SK-N-SH treated with all-trans-retinoic acid at 6 μM for 48 hours (cell line): ENCODE data around the gene MUC22.
"Not testable (repeated sequence)": the region's sequence is repeated elsewhere in the genome, so short reads cannot be mapped to it uniquely, and the experiment has no call there.

Experiments
- ATAC-seq: fragments of 200-7000 bp; cut with Tn5 transposase; 3 replicates; pipeline ENCODE4 v1.9.1; 2020; ENCODE audit warnings: mild to moderate bottlenecking, moderate library complexity
- ARNTL ChIP-seq: fragments of 450-650 bp; formaldehyde crosslinking; IDR thresholded peaks from 2 replicates; pipeline ENCODE4 v1.5.0; 2020; ENCODE audit warnings: low read depth, mild to moderate bottlenecking, moderate library complexity, borderline replicate concordance
- BACH2 ChIP-seq: fragments of 250-450 bp; sonication (Bioruptor Pico); IDR thresholded peaks from 2 replicates; pipeline ENCODE4 v1.9.0; 2021; ENCODE audit warnings: mild to moderate bottlenecking, borderline replicate concordance
- CSDC2 ChIP-seq: fragments of 250-450 bp; sonication (Bioruptor Pico); IDR thresholded peaks from 2 replicates; pipeline ENCODE4 v1.5.0; 2020; ENCODE audit warnings: mild to moderate bottlenecking, moderate library complexity
- ESRRG ChIP-seq: fragments of 250-450 bp; sonication (Bioruptor Pico); IDR thresholded peaks from 2 replicates; pipeline ENCODE4 v1.6.1; 2021; ENCODE audit warnings: mild to moderate bottlenecking
- GLIS3 ChIP-seq: fragments of 250-450 bp; sonication (Bioruptor Pico); IDR thresholded peaks from 2 replicates; pipeline ENCODE4 v1.5.0; 2020; ENCODE audit warnings: mild to moderate bottlenecking, moderate library complexity
- ISL1 ChIP-seq: fragments of 250-450 bp; sonication (Bioruptor Pico); IDR thresholded peaks from 2 replicates; pipeline ENCODE4 v2.1.2; 2022; ENCODE audit warnings: mild to moderate bottlenecking, moderate library complexity
- OSR1 ChIP-seq: fragments of 250-450 bp; sonication (Bioruptor Pico); IDR thresholded peaks from 2 replicates; pipeline ENCODE4 v1.8.0; 2022; ENCODE audit warnings: moderate library complexity, mild to moderate bottlenecking, inconsistent platforms
- POU6F1 ChIP-seq: fragments of 250-450 bp; sonication (Bioruptor Pico); IDR thresholded peaks from 2 replicates; pipeline ENCODE4 v1.8.0; 2021; ENCODE audit warnings: low read depth, mild to moderate bottlenecking, moderate library complexity, borderline replicate concordance
- PPARA ChIP-seq: fragments of 250-450 bp; sonication (Bioruptor Pico); IDR thresholded peaks from 2 replicates; pipeline ENCODE4 v1.5.0; 2020; ENCODE audit warnings: mild to moderate bottlenecking, borderline replicate concordance
- RARB ChIP-seq: fragments of 250-450 bp; sonication (Bioruptor Pico); IDR thresholded peaks from 2 replicates; pipeline ENCODE4 v1.8.0; 2021; ENCODE audit warnings: mild to moderate bottlenecking, moderate library complexity
- TCF4 ChIP-seq: fragments of 250-450 bp; sonication (Bioruptor Pico); IDR thresholded peaks from 2 replicates; pipeline ENCODE4 v1.8.0; 2021; ENCODE audit warnings: mild to moderate bottlenecking, moderate library complexity, borderline replicate concordance
- TOX ChIP-seq: fragments of 250-450 bp; sonication (Bioruptor Pico); IDR thresholded peaks from 2 replicates; pipeline ENCODE4 v1.8.0; 2021; ENCODE audit warnings: mild to moderate bottlenecking, moderate library complexity, borderline replicate concordance
- ZC3H10 ChIP-seq: fragments of 250-450 bp; sonication (Bioruptor Pico); IDR thresholded peaks from 2 replicates; pipeline ENCODE4 v1.5.1; 2021; ENCODE audit warnings: mild to moderate bottlenecking, moderate library complexity
- ZFP3 ChIP-seq: fragments of 250-450 bp; sonication (Bioruptor Pico); IDR thresholded peaks from 2 replicates; pipeline ENCODE4 v1.5.0; 2020; ENCODE audit warnings: mild to moderate bottlenecking, moderate library complexity
- ZFP30 ChIP-seq: fragments of 450-650 bp; formaldehyde crosslinking; IDR thresholded peaks from 2 replicates; pipeline ENCODE4 v1.5.0; 2022; ENCODE audit warnings: mild to moderate bottlenecking, moderate library complexity
- ZNF565 ChIP-seq: fragments of 450-650 bp; formaldehyde crosslinking; conservative IDR thresholded peaks from 2 replicates; pipeline ENCODE4 v1.5.0; 2020; ENCODE audit warnings: low read depth, mild to moderate bottlenecking, moderate library complexity
- ZNF70 ChIP-seq: fragments of 450-650 bp; formaldehyde crosslinking; IDR thresholded peaks from 2 replicates; pipeline ENCODE4 v1.5.0; 2020; ENCODE audit warnings: mild to moderate bottlenecking, moderate library complexity
- ZNF8 ChIP-seq: fragments of 450-650 bp; formaldehyde crosslinking; IDR thresholded peaks from 2 replicates; pipeline ENCODE4 v1.5.0; 2020; ENCODE audit warnings: mild to moderate bottlenecking, moderate library complexity
- TF ChIP-seq, protein P1 (sequence below): fragments of 250-450 bp; sonication (Bioruptor Pico); IDR thresholded peaks from 2 replicates; pipeline ENCODE4 v1.8.0; 2020; ENCODE audit warnings: mild to moderate bottlenecking, moderate library complexity, borderline replicate concordance
- TF ChIP-seq, protein P2 (sequence below): fragments of 250-450 bp; sonication (Bioruptor Pico); IDR thresholded peaks from 2 replicates; pipeline ENCODE4 v1.5.0; 2020; ENCODE audit warnings: mild to moderate bottlenecking, moderate library complexity
- TF ChIP-seq, protein P3 (sequence below): fragments of 250-450 bp; sonication (Bioruptor Pico); IDR thresholded peaks from 2 replicates; pipeline ENCODE4 v1.5.1; 2020; ENCODE audit warnings: low read depth, mild to moderate bottlenecking, moderate library complexity

MUC22 gene

DNA sequence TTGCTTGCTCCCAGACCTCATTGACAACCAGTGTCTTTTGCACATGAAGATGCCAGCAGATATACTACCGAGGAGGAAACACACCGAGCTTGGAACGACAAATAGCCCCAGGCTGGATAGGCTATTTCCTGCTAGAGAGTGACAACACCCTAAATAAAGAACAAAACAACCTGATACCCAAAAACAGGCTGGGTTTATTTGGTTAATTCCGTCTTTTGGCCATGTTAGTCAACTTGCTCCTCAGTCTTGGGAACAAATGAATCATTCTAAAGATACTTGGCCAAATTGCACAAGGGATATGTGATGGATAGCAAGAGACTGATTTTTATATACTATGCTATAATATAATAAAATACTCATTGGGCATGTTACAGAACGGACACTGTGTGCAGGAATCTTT is 11.5 kb upstream of the MUC22 start:
- ATAC-seq = no peak
- TF ChIP-seq TCF4 = no peak
- TF ChIP-seq BACH2 (CRISPR knock-in tag) = no peak
- no peak for TF ChIP-seq RARB (CRISPR knock-in tag)
- TF ChIP-seq, protein P1, sequence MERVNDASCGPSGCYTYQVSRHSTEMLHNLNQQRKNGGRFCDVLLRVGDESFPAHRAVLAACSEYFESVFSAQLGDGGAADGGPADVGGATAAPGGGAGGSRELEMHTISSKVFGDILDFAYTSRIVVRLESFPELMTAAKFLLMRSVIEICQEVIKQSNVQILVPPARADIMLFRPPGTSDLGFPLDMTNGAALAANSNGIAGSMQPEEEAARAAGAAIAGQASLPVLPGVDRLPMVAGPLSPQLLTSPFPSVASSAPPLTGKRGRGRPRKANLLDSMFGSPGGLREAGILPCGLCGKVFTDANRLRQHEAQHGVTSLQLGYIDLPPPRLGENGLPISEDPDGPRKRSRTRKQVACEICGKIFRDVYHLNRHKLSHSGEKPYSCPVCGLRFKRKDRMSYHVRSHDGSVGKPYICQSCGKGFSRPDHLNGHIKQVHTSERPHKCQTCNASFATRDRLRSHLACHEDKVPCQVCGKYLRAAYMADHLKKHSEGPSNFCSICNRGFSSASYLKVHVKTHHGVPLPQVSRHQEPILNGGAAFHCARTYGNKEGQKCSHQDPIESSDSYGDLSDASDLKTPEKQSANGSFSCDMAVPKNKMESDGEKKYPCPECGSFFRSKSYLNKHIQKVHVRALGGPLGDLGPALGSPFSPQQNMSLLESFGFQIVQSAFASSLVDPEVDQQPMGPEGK (CRISPR knock-in tag) = no peak
- TF ChIP-seq ESRRG = no peak
- no peak for TF ChIP-seq OSR1 (CRISPR knock-in tag)
- no peak for TF ChIP-seq ARNTL (CRISPR knock-in tag)
- TF ChIP-seq TOX (CRISPR knock-in tag) = no peak
- no peak for TF ChIP-seq CSDC2 (CRISPR knock-in tag)
- no peak for TF ChIP-seq ZNF8 (CRISPR knock-in tag)
- TF ChIP-seq ZFP3 = no peak
- no peak for TF ChIP-seq ZC3H10 (CRISPR knock-in tag)
- no peak for TF ChIP-seq PPARA (CRISPR knock-in tag)
- TF ChIP-seq GLIS3 (CRISPR knock-in tag) = no peak
- TF ChIP-seq ISL1 = no peak
- TF ChIP-seq, protein P2, sequence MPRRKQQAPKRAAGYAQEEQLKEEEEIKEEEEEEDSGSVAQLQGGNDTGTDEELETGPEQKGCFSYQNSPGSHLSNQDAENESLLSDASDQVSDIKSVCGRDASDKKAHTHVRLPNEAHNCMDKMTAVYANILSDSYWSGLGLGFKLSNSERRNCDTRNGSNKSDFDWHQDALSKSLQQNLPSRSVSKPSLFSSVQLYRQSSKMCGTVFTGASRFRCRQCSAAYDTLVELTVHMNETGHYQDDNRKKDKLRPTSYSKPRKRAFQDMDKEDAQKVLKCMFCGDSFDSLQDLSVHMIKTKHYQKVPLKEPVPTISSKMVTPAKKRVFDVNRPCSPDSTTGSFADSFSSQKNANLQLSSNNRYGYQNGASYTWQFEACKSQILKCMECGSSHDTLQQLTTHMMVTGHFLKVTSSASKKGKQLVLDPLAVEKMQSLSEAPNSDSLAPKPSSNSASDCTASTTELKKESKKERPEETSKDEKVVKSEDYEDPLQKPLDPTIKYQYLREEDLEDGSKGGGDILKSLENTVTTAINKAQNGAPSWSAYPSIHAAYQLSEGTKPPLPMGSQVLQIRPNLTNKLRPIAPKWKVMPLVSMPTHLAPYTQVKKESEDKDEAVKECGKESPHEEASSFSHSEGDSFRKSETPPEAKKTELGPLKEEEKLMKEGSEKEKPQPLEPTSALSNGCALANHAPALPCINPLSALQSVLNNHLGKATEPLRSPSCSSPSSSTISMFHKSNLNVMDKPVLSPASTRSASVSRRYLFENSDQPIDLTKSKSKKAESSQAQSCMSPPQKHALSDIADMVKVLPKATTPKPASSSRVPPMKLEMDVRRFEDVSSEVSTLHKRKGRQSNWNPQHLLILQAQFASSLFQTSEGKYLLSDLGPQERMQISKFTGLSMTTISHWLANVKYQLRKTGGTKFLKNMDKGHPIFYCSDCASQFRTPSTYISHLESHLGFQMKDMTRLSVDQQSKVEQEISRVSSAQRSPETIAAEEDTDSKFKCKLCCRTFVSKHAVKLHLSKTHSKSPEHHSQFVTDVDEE = no peak
- no peak for TF ChIP-seq POU6F1 (CRISPR knock-in tag)
- no peak for TF ChIP-seq ZNF70 (CRISPR knock-in tag)
- TF ChIP-seq ZFP30 (CRISPR knock-in tag) = no peak

DNA sequence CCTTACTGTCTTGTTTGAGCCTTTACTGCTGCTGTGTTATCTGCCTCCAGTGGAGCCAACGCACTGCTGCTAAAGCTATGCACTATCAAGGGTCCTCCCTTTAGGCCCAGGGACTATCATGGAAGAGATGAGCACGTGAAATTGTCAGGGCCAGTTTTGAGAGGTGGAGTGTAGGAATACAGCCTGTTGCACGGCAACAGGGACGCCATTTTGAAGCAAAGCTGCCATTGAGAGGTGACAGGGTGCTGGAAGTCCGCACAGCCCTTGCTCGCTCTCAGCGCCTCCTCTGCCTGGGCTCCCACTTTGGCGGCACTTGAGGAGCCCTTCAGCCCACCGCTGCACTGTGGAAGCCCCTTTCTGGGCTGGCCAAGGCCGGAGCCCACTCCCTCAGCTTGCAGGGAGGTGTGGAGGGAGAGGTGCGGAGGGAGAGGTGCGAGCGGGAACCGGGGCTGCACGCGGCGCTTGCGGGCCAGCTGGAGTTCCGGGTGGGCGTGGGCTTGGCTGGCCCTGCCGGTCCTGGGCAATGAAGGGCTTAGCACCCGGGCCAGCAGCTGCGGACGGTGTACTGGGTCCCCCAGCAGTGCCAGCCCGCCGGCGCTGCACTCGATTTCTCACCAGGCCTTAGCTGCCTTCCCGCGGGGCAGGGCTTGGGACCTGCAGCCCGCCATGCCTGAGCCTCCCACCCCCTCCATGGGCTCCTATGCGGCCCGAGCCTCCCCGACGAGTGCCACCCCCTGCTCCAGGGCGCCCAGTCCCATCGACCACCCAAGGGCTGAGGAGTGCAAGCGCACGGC is 10.0 kb upstream of the MUC22 start:
- ATAC-seq = not testable (repeated sequence)

- TF ChIP-seq ARNTL (CRISPR knock-in tag) = no peak
- TF ChIP-seq ZFP30 (CRISPR knock-in tag) = no peak
- TF ChIP-seq TOX (CRISPR knock-in tag) = no peak
- TF ChIP-seq RARB (CRISPR knock-in tag) = no peak
- TF ChIP-seq, protein P1 (CRISPR knock-in tag) = no peak
- no peak for TF ChIP-seq TCF4
- TF ChIP-seq, protein P3, sequence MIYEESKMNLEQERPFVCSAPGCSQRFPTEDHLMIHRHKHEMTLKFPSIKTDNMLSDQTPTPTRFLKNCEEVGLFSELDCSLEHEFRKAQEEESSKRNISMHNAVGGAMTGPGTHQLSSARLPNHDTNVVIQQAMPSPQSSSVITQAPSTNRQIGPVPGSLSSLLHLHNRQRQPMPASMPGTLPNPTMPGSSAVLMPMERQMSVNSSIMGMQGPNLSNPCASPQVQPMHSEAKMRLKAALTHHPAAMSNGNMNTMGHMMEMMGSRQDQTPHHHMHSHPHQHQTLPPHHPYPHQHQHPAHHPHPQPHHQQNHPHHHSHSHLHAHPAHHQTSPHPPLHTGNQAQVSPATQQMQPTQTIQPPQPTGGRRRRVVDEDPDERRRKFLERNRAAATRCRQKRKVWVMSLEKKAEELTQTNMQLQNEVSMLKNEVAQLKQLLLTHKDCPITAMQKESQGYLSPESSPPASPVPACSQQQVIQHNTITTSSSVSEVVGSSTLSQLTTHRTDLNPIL (CRISPR knock-in tag) = no peak
- TF ChIP-seq ZNF565 (CRISPR knock-in tag) = no peak
- no peak for TF ChIP-seq ZFP3
- TF ChIP-seq CSDC2 (CRISPR knock-in tag) = no peak
- no peak for TF ChIP-seq PPARA (CRISPR knock-in tag)
- TF ChIP-seq ESRRG = no peak
- no peak for TF ChIP-seq POU6F1 (CRISPR knock-in tag)
- no peak for ATAC-seq
Measured at GRCh38 chr6:31001281-31001888, 8.9 kb upstream of the MUC22 start.
